ENCODE results near the gene PSMD11. TPM values are rescaled to one million over a fixed set of nuclear protein-coding genes. Genes with fewer than 3 reads are reported as not detected.

PSMD11 gene
- total RNA-seq, 1 donor from 2014 or later: 63.7 TPM

- DNase-seq: no peak
- H3K4me1 ChIP-seq: peaks cover 11% of the 10 kb centered on the region
- H3K9me3 ChIP-seq (replicated peaks): no peaks in the 10 kb centered on the region
- intact Hi-C loops (cut with micrococcal nuclease): no loop called here
- no peaks in the 10 kb centered on the region for H3K27me3 ChIP-seq (ENCODE audit: low read depth)
- no peak overlapping the region for H3K27ac ChIP-seq (replicated peaks)
- H3K4me3 ChIP-seq: no peak overlapping the region
- no peak for TF ChIP-seq CTCF (IDR thresholded peaks at IDR 0.05; ENCODE audit: borderline replicate concordance)
- peaks cover 98% of the 10 kb centered on the region for H3K36me3 ChIP-seq
Observed at GRCh38 chr17:32477220-32477619, 32.9 kb downstream of the PSMD11 start.

GRCh38 chr17:32479074-32479617 is 34.8 kb downstream of the PSMD11 start:
- no peak for DNase-seq

GRCh38 chr17:32481193-32481592 is 36.9 kb downstream of the PSMD11 start:
- no peak for TF ChIP-seq CTCF (IDR thresholded peaks at IDR 0.05; ENCODE audit: borderline replicate concordance)
- intact Hi-C loops (cut with micrococcal nuclease): no loop called here
- H3K9me3 ChIP-seq (replicated peaks): no peaks in the 10 kb centered on the region

More at GRCh38 chr17:32479074-32479617, 34.8 kb downstream of the PSMD11 start:
- Histone ChIP-seq H3K36me3 (peaks cover 84% of the 10 kb centered on the region), H3K4me3 (no peak overlapping the region), H3K27me3 (ENCODE audit: low read depth) (no peaks in the 10 kb centered on the region), H3K4me1 (peaks cover 29% of the 10 kb centered on the region), H3K9me3 (replicated peaks) (no peaks in the 10 kb centered on the region), H3K27ac (replicated peaks) (no peak overlapping the region)
- intact Hi-C loops (cut with micrococcal nuclease): no loop called here
- no peak for TF ChIP-seq CTCF (IDR thresholded peaks at IDR 0.05; ENCODE audit: borderline replicate concordance)

GRCh38 chr17:32482568-32483320 is 38.4 kb downstream of the PSMD11 start:
- H3K36me3 ChIP-seq: peaks cover 48% of the 10 kb centered on the region
- H3K27ac ChIP-seq (replicated peaks): peak overlapping the region; percentile 73
- no peaks in the 10 kb centered on the region for H3K27me3 ChIP-seq (ENCODE audit: low read depth)
- intact Hi-C loops (cut with micrococcal nuclease): no loop called here
- no peak for DNase-seq
- peaks cover 56% of the 10 kb centered on the region for H3K4me1 ChIP-seq
- H3K4me3 ChIP-seq: no peak overlapping the region
- TF ChIP-seq CTCF (IDR thresholded peaks at IDR 0.05; ENCODE audit: borderline replicate concordance): no peak
- H3K9me3 ChIP-seq (replicated peaks): no peaks in the 10 kb centered on the region

More at GRCh38 chr17:32481193-32481592, 36.9 kb downstream of the PSMD11 start:
- Histone ChIP-seq H3K36me3 (peaks cover 63% of the 10 kb centered on the region), H3K4me1 (peaks cover 50% of the 10 kb centered on the region), H3K4me3 (no peak overlapping the region), H3K27me3 (ENCODE audit: low read depth) (no peaks in the 10 kb centered on the region), H3K27ac (replicated peaks) (no peak overlapping the region)
- no peak for DNase-seq

- DNase-seq: peak; percentile 84
- Histone ChIP-seq H3K27ac (replicated peaks) (peak overlapping the region; percentile 73), H3K4me3 (no peak overlapping the region), H3K36me3 (peaks cover 40% of the 10 kb centered on the region), H3K9me3 (replicated peaks) (no peaks in the 10 kb centered on the region), H3K27me3 (ENCODE audit: low read depth) (no peaks in the 10 kb centered on the region), H3K4me1 (peaks cover 53% of the 10 kb centered on the region)
- intact Hi-C loops (cut with micrococcal nuclease): no loop called here
- peak; percentile 80 for TF ChIP-seq CTCF (IDR thresholded peaks at IDR 0.05; ENCODE audit: borderline replicate concordance)
Observed at GRCh38 chr17:32483451-32484019, 39.2 kb downstream of the PSMD11 start.
